ENCODE data around the gene USP32.

Gene USP32

GRCh38 chr17:60149691-60150582, 242.0 kb downstream of the USP32 start, which contains the start of gene CA4:
TSS of gene CA4 (plus strand) at chr17:60149973. CDS start at chr17:60150035, 62 bp downstream.
- DNase-seq = no peak

GRCh38 chr17:60148373-60148772, 243.6 kb downstream of the USP32 start:
- DNase-seq = no peak

GRCh38 chr17:60147553-60148223, 244.2 kb downstream of the USP32 start:
- no peak for DNase-seq

- DNase-seq = no peak
Measured at GRCh38 chr17:60146206-60146605, 245.7 kb downstream of the USP32 start.

GRCh38 chr17:60145006-60145935, 246.7 kb downstream of the USP32 start:
- no peak for DNase-seq

- DNase-seq = peak; percentile 83
Measured at GRCh38 chr17:60142872-60143499, 248.9 kb downstream of the USP32 start.

GRCh38 chr17:60141111-60142018, 250.6 kb downstream of the USP32 start:
- no peak for DNase-seq

GRCh38 chr17:60139438-60140285, 252.3 kb downstream of the USP32 start:
- DNase-seq = no peak

- DNase-seq = no peak
Measured at GRCh38 chr17:60138769-60139437, 253.0 kb downstream of the USP32 start.

GRCh38 chr17:60137731-60138130, 254.2 kb downstream of the USP32 start:
- DNase-seq = no peak

GRCh38 chr17:60135951-60136666, 255.8 kb downstream of the USP32 start:
- DNase-seq = no peak

GRCh38 chr17:60135151-60135950, 256.6 kb downstream of the USP32 start:
- peak; percentile 89 for DNase-seq

- no peak for DNase-seq
Measured at GRCh38 chr17:60134396-60135150, 257.4 kb downstream of the USP32 start.

GRCh38 chr17:60130466-60130865, 261.5 kb downstream of the USP32 start:
- no peak for DNase-seq

GRCh38 chr17:60129164-60129563, 262.8 kb downstream of the USP32 start:
- DNase-seq = no peak
